ENCODE data around the gene DTX3L.
A peak's percentile ranks its signal among the peaks of the same experiment; 100 is the strongest.

The DTX3L gene

GRCh38 chr3:122606330-122606729 is 42.2 kb downstream of the DTX3L start:
- no peak for DNase-seq (ENCODE audit: low spot score)

- no peak for DNase-seq (ENCODE audit: low spot score)
Observed at GRCh38 chr3:122608916-122609315, 44.8 kb downstream of the DTX3L start.

- peak; percentile 81 for DNase-seq (ENCODE audit: low spot score)
Observed at GRCh38 chr3:122609798-122610559, 45.8 kb downstream of the DTX3L start.

GRCh38 chr3:122612696-122613095 is 48.6 kb downstream of the DTX3L start:
- no peak for DNase-seq (ENCODE audit: low spot score)

- no peak for DNase-seq (ENCODE audit: low spot score)
Observed at GRCh38 chr3:122615303-122615702, 51.2 kb downstream of the DTX3L start.

- DNase-seq (ENCODE audit: low spot score) = no peak
Observed at GRCh38 chr3:122618614-122619013, 54.5 kb downstream of the DTX3L start.

GRCh38 chr3:122619040-122619439 is 54.9 kb downstream of the DTX3L start:
- DNase-seq (ENCODE audit: low spot score) = no peak

- no peak for DNase-seq (ENCODE audit: low spot score)
Observed at GRCh38 chr3:122620399-122620798, 56.3 kb downstream of the DTX3L start.

- no peak for DNase-seq (ENCODE audit: low spot score)
Observed at GRCh38 chr3:122621112-122621511, 57.0 kb downstream of the DTX3L start.

GRCh38 chr3:122623031-122623829 is 59.1 kb downstream of the DTX3L start:
- DNase-seq (ENCODE audit: low spot score) = no peak
